Ovary (tissue), 1 donor: ENCODE data around the gene NAV2.

Experiments used
- EP300 ChIP-seq: sonication (generic); formaldehyde crosslinking; IDR thresholded peaks from one replicate; pipeline ENCODE4 v1.6.1; 2017; ENCODE audit warnings: antibody characterized with exemption
- POLR2A ChIP-seq: fragments of 450-650 bp; IDR thresholded peaks from one replicate; pipeline ENCODE4 v1.6.1; 2017; ENCODE audit warnings: antibody characterized with exemption, mild to moderate bottlenecking, moderate library complexity

- TF ChIP-seq EP300 (no peak), POLR2A (no peak)
These were observed 16.5 kb downstream of the NAV2 start for GRCh38 chr11:19729141-19729540.
